H1 (cell line): ENCODE results near the gene TNFRSF11A.

Experiments
- CTCF ChIP-seq, 3 experiments: IDR thresholded peaks; 1 replicate in 2 of 3; 2 replicates in 1 of 3; pipeline versions ENCODE4 v1.5.1 to v1.6.1; 2011; ENCODE audit warnings: low read length in 3 of 3, mild to moderate bottlenecking in 3 of 3, inconsistent platforms in 2 of 3, low read depth in 1 of 3, moderate library complexity in 1 of 3; ENCODE audit not compliant: insufficient read depth in 1 of 3; ENCODE audit errors: control extremely low read depth in 1 of 3
- JUN ChIP-seq: IDR thresholded peaks from 2 replicates; pipeline ENCODE4 v1.6.1; 2011; ENCODE audit warnings: low read depth, mild to moderate bottlenecking, improper control_type of control experiment, low read length
- POLR2A ChIP-seq, 2 experiments: IDR thresholded peaks; 1 replicate in 1 of 2; 2 replicates in 1 of 2; pipeline ENCODE4 v1.6.1; 2011; ENCODE audit warnings: low read depth in 2 of 2, low read length in 2 of 2, mild to moderate bottlenecking in 2 of 2; ENCODE audit errors: control extremely low read depth in 1 of 2
- POLR2AphosphoS5 ChIP-seq: IDR thresholded peaks from 2 replicates; pipeline ENCODE4 v1.6.1; 2011; ENCODE audit warnings: low read depth, low read length
- RAD21 ChIP-seq, 2 experiments: IDR thresholded peaks in 1 of 2; conservative IDR thresholded peaks in 1 of 2; 2 replicates each; pipeline ENCODE4 v1.6.1; 2011; ENCODE audit warnings: low read depth in 2 of 2, low read length in 2 of 2, improper control_type of control experiment in 1 of 2, inconsistent platforms in 1 of 2, mild to moderate bottlenecking in 1 of 2, moderate library complexity in 1 of 2
- SP4 ChIP-seq: IDR thresholded peaks from 2 replicates; pipeline ENCODE4 v1.6.1; 2012; ENCODE audit warnings: low read length, inconsistent platforms
- TAF1 ChIP-seq: IDR thresholded peaks from 2 replicates; pipeline ENCODE4 v1.6.1; 2011; ENCODE audit warnings: mild to moderate bottlenecking, low read depth, low read length
- YY1 ChIP-seq: IDR thresholded peaks from 2 replicates; pipeline ENCODE4 v1.6.1; 2011; ENCODE audit warnings: low read depth, mild to moderate bottlenecking, low read length
- ZNF274 ChIP-seq: IDR thresholded peaks from 2 replicates; pipeline ENCODE4 v1.7.0; 2012; ENCODE audit warnings: low read length, borderline replicate concordance; ENCODE audit errors: extremely low read depth

GRCh38 chr18:62353170-62353569 is 28.1 kb downstream of the TNFRSF11A start:
- no peak for TF ChIP-seq YY1
- no peak for TF ChIP-seq CTCF (IDR thresholded peaks at IDR 0.05; ENCODE audit: control extremely low read depth in 1 of 3, insufficient read depth in 1 of 3, low read depth in 1 of 3, low read length in 3 of 3)
- no peak for TF ChIP-seq RAD21 (IDR thresholded peaks at IDR 0.05 in 1 of 2, conservative IDR thresholded peaks at IDR 0.05 in 1 of 2; ENCODE audit: low read depth in 2 of 2, low read length in 2 of 2)
- TF ChIP-seq JUN = no peak
- no peak for TF ChIP-seq POLR2AphosphoS5
- TF ChIP-seq TAF1 = no peak
- TF ChIP-seq ZNF274 = no peak
- no peak for TF ChIP-seq SP4
- no peak for TF ChIP-seq POLR2A (IDR thresholded peaks at IDR 0.05; ENCODE audit: control extremely low read depth in 1 of 2, low read depth in 2 of 2, low read length in 2 of 2)
